H54 (cell line): ENCODE data around the gene TLN1.

Source experiments
- DNase-seq: peaks from one replicate; pipeline ENCODE4 v3.0.0; 2011; ENCODE audit warnings: low spot score, mixed read lengths; ENCODE audit not compliant: insufficient read length
- FAIRE-seq: peaks from 3 replicates; lab custom pipeline; 2011; peaks lifted over from hg19 to GRCh38; lab: Jason Lieb, UNC
- POLR2A ChIP-seq: IDR thresholded peaks from 2 replicates; pipeline ENCODE4 v1.6.1; 2011; ENCODE audit warnings: low read depth, mild to moderate bottlenecking, low read length

The TLN1 gene

DNA sequence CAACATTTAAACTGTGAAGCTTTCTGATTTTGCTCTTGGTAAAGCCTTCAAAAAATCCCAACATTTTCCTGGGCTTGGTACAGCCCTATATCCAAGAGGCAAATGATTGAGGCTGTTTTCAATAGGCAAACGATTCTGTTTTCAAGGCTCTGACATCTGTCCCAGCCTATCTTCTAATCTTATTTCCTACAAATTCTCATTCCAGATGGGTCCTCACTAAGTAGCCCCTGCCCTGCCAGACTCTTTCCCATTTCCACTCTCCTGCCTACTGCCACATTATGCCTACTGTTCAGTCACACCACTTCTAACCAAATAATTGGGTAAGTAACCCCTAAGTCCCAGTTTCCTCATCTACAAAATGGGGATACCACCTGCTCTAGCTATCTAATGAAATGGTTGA lies 13.6 kb upstream of the TLN1 start:
- TF ChIP-seq POLR2A = no peak
- FAIRE-seq = no peak
- no peak for DNase-seq

DNA sequence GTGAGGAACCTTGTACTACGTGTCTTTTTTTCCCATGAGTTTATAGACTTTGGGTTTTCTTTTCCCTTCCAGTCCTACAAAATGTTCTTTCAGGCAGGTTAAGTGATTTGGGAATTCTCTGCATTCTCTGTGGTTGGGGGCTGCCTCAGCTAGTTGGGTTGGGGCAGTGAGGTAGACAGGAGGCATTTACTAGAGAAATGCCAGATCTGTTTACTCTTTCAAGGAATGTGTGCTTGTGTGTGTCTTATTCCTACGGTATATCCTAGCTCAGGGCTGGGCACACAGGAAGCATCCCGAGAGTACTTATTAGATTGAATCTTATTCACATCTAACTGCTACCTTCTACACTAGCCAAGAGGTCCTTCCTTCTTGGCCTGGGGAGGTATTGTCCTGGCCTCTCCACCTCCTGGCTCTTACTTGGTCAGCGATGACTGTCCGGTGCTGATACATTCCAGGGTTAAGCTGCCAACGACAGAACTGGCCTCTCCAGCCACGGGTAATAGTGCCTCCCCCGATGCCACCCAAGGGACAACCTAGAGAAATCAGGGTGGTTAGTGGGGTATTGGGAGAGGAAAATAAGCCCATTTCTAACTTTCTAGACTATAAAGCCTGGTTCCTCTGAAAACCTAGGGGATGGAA lies 12.0 kb upstream of the TLN1 start:
- no peak for DNase-seq
- FAIRE-seq = no peak
- TF ChIP-seq POLR2A = no peak

DNA sequence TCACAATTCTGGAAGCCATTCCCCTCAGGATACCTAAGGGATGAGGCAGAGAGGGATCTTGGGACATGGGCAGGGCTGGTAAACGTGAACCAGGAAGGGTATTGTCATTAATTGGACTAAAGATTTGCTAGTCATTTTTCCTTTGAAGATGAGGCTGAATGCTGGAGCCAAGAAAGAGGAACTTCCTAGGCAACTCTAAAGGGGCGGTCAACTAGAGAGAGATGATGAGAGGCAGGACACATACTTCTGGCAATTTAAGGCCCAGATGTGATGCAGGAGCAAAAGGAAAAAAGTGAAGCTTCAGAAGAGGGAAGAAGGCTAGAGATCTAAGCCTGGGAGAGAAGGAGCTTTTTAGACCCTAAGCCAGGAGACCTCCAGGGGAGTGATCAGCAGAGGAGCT lies 11.5 kb upstream of the TLN1 start:
- no peak for TF ChIP-seq POLR2A
- DNase-seq (no peak), FAIRE-seq (no peak)

DNA sequence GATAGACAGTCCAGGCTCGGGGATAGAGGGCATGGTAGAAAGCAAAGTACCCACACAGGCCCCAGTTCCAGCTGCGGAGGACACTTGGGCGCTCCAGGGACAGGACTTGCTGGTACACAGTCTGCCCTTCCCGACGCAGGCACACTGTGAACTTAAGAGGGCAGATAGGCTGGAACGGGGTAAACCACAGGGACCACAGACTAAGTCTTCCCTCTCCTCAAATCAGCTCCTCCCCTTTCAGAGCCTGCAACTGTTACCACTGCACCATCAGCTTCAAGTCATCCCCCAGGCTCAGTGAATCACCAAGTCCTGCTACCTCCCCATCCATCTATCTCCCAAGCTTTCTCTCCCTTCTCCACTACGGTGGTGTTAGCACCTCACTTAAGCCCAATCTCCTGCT lies 9.7 kb upstream of the TLN1 start:
- no peak for DNase-seq
- no peak for FAIRE-seq
- TF ChIP-seq POLR2A = no peak

DNA sequence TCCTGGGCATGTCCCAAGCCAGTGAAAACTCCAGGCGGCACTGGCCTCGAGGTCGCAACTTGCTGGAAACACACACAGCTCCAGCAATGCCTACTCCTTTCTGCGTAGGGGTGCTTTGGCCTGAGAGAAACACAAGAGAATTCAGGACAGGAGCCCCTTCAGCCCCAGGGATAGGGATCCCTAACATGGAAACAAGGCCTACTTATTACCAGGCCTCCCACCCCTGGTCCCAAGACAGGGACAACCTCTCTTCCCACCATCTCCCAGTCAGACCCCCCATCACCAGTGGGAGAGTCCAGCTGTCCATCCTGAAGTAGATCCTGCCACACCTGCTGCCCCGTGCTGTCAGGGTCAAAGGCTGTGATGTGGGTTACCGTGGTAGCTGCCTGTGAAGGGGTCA lies 8.2 kb upstream of the TLN1 start:
- no peak for FAIRE-seq
- TF ChIP-seq POLR2A = no peak
- DNase-seq = no peak

DNA sequence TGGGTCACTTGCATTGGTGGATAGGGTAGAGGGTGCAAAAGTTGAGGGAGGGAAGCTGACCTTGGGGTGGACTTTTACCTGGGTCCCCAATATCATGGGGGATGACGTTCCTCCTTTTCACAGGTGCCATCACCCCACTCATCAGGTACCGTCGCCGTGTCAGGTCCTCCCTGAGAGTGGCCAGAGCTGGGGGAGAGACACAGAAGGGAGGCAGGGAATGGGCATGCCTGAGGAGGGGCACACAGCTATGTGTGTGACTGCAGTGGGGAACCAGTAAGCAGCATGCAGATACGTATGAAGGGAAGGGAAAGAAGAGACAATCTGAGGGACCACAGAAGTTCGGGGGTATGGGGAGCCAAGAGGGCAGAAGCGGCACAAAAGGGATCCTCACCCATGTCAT lies 6.9 kb upstream of the TLN1 start:
- FAIRE-seq (no peak), DNase-seq (no peak)
- TF ChIP-seq POLR2A = no peak

DNA sequence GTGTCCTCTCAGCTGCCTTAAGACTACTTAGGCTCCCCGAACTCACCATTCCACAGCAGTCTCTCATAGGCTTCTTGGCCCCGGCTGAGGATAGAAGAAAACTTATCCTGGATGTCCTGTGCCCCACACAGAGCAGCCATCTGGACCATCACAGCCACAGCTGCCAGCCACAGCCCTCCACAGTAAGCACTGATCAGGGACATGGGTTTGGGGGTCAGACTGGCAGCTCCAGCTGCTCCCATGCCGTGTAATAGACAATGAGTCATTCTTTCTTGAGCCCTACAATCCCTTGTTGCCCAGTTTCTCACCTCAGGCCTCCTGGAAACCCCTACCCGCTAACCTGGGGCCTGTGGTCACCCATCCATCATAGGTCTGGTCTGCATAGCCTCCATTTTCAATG lies 6.2 kb upstream of the TLN1 start:
- FAIRE-seq (no peak), DNase-seq (no peak)
- TF ChIP-seq POLR2A = no peak

DNA sequence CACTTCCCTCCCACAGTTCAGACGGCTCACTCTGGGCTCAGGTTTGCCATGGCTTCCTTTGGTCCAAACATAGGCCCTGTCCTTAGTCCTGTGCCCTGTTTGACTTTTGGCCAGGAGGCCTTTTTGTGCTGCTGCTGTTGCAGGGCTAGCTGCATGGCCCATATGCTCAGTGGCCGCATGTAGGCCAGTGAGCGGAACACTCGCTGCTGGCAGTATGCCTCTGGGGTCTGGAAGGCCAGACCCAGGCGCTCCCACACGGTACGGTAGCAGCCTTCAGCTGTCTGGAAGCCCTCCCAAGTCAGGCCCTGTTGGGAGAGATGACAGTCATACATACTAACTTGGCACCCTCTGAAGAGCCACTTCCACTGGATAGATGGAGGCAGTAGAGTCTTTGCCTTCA lies 5.1 kb upstream of the TLN1 start:
- no peak for TF ChIP-seq POLR2A
- FAIRE-seq = no peak
- no peak for DNase-seq

DNA sequence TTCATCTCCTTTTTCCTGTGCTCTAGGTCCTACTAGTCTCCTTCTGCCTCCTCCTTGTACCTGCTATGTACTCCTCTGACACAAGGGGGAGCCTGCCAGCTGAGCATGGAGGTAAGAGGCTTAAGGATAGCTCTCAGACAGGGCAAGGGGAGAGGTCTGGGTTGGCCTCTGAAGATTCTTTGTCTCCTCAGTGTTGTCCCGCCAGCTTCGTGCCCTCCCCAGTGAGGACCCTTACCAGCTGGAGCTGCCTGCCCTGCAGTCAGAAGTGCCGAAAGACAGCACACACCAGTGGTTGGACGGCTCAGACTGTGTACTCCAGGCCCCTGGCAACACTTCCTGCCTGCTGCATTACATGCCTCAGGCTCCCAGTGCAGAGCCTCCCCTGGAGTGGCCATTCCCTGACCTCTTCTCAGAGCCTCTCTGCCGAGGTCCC lies 4.2 kb upstream of the TLN1 start:
- DNase-seq = peak; percentile 48
- TF ChIP-seq POLR2A = no peak
- no peak for FAIRE-seq

DNA sequence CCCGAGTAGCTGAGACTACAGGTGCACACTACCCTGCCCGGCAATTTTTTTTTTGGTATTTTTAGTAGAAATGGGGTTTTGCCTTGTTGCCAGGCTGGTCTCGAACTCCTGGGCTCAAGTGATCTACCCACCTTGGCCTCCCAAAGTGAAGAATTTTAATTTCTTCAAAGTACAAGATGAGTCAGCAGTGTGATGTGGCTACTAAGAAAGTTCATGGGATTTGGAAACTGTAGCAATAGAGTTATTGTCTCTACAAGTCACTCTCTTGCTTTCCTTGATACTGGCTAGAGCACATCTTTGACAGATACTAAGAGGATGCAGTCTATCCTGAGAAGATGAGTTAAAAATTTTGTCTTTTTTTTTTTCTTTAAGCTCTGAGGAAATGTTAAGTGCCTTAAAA lies 2.1 kb upstream of the TLN1 start:
- FAIRE-seq (no peak), DNase-seq (no peak)
- no peak for TF ChIP-seq POLR2A

DNA sequence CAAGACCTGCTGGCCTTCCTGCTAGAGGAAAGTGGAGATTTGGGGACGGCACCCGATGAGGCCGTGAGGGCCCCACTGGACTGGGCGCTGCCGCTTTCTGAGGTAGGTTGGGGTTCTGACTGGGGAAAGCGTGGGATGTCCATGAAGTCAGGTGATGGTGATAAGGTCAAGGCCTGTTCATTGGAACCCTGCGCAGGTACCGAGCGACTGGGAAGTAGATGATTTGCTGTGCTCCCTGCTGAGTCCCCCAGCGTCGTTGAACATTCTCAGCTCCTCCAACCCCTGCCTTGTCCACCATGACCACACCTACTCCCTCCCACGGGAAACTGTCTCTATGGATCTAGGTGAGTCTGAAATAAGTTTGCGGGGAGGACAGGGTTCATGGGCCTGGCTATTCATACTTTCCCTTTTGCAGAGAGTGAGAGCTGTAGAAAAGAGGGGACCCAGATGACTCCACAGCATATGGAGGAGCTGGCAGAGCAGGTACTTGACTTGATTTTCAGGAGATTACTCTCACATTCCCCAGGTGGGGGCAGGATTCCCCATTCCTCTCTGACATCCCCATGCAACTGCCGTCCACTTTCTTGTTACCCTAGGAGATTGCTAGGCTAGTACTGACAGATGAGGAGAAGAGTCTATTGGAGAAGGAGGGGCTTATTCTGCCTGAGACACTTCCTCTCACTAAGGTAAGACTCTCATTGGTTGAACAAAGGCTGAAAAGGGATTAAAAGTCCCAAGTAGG lies 976 bp upstream of the TLN1 start:
- TF ChIP-seq POLR2A = no peak
- peak; percentile 40 for DNase-seq
- FAIRE-seq = no peak

DNA sequence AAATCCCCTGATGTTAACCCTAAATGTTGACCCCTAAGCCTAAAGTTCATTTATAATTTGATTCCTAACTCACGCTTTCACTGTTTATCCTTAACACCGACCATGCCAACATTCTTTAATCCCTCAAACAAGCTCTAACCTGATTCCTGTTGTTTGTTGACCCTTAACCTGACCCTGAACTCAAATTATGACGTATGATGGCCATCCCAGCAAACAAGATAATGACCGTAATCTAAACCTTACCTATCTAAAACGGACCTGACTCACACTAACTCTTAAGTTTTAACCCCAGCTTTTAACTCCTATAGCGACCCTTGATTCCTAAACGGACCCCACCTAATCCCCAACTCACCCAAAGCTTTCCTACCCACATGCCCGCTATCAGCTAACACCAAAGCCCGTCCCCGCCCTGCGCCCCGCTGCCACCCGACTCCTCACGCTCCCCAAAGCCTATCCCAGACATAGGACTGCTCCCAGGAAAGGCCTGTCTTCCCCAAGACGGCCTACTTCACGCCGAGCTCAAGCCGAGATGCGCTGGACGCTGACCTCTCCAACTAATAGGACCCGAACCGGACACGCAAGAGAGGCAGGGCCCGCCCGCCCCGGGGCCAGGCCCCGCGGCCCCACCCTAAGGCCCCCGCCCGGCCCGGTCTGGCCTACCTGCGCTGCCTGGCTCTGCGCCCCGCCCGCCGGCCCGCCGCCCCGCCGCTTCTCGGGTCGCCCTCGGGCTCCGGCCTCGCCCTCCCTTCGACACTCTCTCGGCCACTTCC lies 395 bp downstream of the TLN1 start:
- no peak for FAIRE-seq
- peak; percentile 9 for DNase-seq
- TF ChIP-seq POLR2A = no peak

DNA sequence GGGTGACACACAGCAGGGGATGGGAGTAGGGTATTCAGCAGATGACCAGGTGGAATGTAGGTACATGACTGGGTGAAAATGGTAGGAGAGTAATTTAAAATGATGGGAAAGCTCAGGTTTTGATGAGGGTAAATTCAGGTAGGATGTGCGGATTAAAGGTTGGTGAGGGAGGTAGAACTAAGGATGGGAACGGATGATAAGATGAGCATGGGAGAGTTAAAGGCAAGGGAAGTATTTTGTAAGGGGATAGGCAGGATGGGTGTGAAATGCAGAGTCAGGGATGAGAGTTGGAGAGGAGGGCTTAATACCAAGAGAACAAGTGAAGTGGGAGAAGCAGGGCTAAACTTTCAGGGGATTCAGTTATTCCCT lies 1.5 kb downstream of the TLN1 start:
- DNase-seq (no peak), FAIRE-seq (no peak)
- TF ChIP-seq POLR2A = no peak

DNA sequence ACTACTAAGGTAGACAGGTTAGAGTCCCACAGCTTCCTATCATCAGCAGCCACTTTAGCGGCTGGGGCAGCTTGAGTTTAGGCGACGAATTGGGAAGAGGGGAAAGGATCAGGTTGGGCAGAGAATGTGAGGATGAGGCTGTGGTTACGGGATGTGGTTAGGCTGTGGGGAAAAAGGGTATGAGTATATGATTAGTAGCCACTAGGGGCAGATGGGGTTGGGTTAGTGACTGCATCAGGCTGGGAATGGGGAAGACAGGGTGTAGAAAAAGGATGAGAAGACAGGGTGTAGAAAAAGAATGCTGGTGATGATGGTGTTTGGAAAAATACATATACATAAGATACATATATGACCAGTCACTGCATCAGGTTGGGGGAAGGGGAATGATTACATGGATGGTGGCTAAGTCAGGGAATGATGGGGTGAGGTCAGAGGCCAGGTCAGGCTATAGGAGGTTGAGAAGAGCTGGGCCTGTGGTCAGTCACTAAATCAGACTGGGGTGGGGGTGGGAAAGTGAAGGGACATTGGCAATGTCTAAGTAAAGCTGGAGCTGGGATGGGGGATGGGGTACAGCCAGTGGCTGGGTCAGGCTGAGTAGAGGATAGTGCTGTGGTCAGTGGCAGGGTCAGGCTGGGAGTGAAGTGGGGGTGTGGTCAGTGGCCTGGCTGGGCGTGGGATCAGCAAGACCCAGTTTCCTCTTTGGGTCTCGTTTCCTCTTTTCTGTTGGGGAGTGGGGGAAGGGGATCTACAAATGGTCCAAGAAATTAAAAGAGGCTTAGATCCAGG lies 2.1 kb downstream of the TLN1 start:
- DNase-seq (peak; percentile 86), FAIRE-seq (peak; percentile 41)
- TF ChIP-seq POLR2A = no peak
